Measurements from ENCODE around the gene CCSER1. TPM values are rescaled to one million over a fixed set of nuclear protein-coding genes. Genes with fewer than 3 reads are reported as not detected.

The CCSER1 gene
- total RNA-seq, 2 experiments from 2014 or later: not detected

GRCh38 chr4:91243132-91243531 is 1115.9 kb downstream of the CCSER1 start:
- intact Hi-C loops (cut with micrococcal nuclease; ENCODE audit: unreplicated experiment): no loop called here

DNA sequence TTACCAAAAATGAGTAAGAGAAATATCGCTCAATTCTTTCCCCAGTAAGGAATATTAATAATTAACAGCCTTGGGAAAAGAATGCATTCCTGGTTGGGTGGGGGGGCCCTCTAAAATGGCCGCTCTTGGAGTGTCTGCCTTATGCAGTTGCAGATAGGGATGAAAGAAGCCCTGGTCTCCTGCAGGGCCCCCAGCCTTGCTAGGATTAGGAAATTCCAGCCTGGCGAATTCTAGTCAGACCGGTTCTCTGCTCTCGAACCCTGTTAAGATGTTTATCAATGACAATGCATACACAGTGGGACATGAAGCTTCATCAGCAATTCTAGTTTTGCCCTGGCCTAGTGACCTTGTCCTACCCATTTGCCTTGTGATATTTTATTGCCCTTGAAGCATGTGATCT is 1128.8 kb downstream of the CCSER1 start:
- Histone ChIP-seq H3K4me1 (ENCODE audit: insufficient read depth, low read length, poor library complexity, severe bottlenecking) (no peaks in the 10 kb centered on the region), H3K9me3 (ENCODE audit: low read length) (no peaks in the 10 kb centered on the region), H3K9me2 (ENCODE audit: insufficient read depth, low read length) (no peaks in the 10 kb centered on the region), H4K20me1 (ENCODE audit: insufficient read depth, low read length) (no peaks in the 10 kb centered on the region), H3K36me3 (ENCODE audit: insufficient read depth, low read length) (no peaks in the 10 kb centered on the region), H3K27ac (ENCODE audit: low read depth, low read length, poor library complexity, severe bottlenecking) (no peak overlapping the region), H3K4me2 (ENCODE audit: low read length) (no peak overlapping the region), H3K4me3 (ENCODE audit: low read depth, low read length, poor library complexity, severe bottlenecking) (no peak overlapping the region), H2AFZ (ENCODE audit: low read length) (no peak overlapping the region), H3K79me2 (ENCODE audit: insufficient read depth, low read depth, low read length) (no peaks in the 10 kb centered on the region)
- no TSS peak for BruUV-seq (replicated peaks)
- no peak for DNase-seq (ENCODE audit: low spot score)
- ChIA-PET CTCF (ENCODE audit: unreplicated experiment) (no interaction called here), POLR2A (no interaction called here)
- intact Hi-C loops (cut with micrococcal nuclease; ENCODE audit: unreplicated experiment): no loop called here
- TF ChIP-seq EZH2phosphoT487 (IDR thresholded peaks at IDR 0.05; ENCODE audit: borderline replicate concordance, low read depth, low read length) (no peak), CTCF (conservative IDR thresholded peaks at IDR 0.05; ENCODE audit: low read length) (no peak)

More at GRCh38 chr4:91243132-91243531, 1115.9 kb downstream of the CCSER1 start:
- Histone ChIP-seq H3K4me3 (ENCODE audit: low read depth, low read length, poor library complexity, severe bottlenecking) (no peak overlapping the region), H3K36me3 (ENCODE audit: insufficient read depth, low read length) (no peaks in the 10 kb centered on the region), H3K9me2 (ENCODE audit: insufficient read depth, low read length) (no peaks in the 10 kb centered on the region), H3K9me3 (ENCODE audit: low read length) (no peaks in the 10 kb centered on the region), H3K79me2 (ENCODE audit: insufficient read depth, low read depth, low read length) (no peaks in the 10 kb centered on the region), H4K20me1 (ENCODE audit: insufficient read depth, low read length) (no peaks in the 10 kb centered on the region), H3K4me2 (ENCODE audit: low read length) (no peak overlapping the region), H3K4me1 (ENCODE audit: insufficient read depth, low read length, poor library complexity, severe bottlenecking) (no peaks in the 10 kb centered on the region), H3K27ac (ENCODE audit: low read depth, low read length, poor library complexity, severe bottlenecking) (no peak overlapping the region), H2AFZ (ENCODE audit: low read length) (no peak overlapping the region)
- ChIA-PET CTCF (ENCODE audit: unreplicated experiment) (no interaction called here), POLR2A (no interaction called here)
- no peak for DNase-seq (ENCODE audit: low spot score)
- no TSS peak for BruUV-seq (replicated peaks)
- TF ChIP-seq CTCF (conservative IDR thresholded peaks at IDR 0.05; ENCODE audit: low read length) (no peak), EZH2phosphoT487 (IDR thresholded peaks at IDR 0.05; ENCODE audit: borderline replicate concordance, low read depth, low read length) (no peak)

- H3K4me3 ChIP-seq (ENCODE audit: low read depth, low read length, poor library complexity, severe bottlenecking): no peak overlapping the region
- H2AFZ ChIP-seq (ENCODE audit: low read length): no peak overlapping the region
- H3K4me1 ChIP-seq (ENCODE audit: insufficient read depth, low read length, poor library complexity, severe bottlenecking): no peaks in the 10 kb centered on the region
- no peaks in the 10 kb centered on the region for H4K20me1 ChIP-seq (ENCODE audit: insufficient read depth, low read length)
- no peaks in the 10 kb centered on the region for H3K79me2 ChIP-seq (ENCODE audit: insufficient read depth, low read depth, low read length)
- no peak overlapping the region for H3K4me2 ChIP-seq (ENCODE audit: low read length)
- ChIA-PET POLR2A (no interaction called here), CTCF (ENCODE audit: unreplicated experiment) (no interaction called here)
- H3K36me3 ChIP-seq (ENCODE audit: insufficient read depth, low read length): no peaks in the 10 kb centered on the region
- H3K27ac ChIP-seq (ENCODE audit: low read depth, low read length, poor library complexity, severe bottlenecking): no peak overlapping the region
- no peak for DNase-seq (ENCODE audit: low spot score)
- no peaks in the 10 kb centered on the region for H3K9me2 ChIP-seq (ENCODE audit: insufficient read depth, low read length)
- TF ChIP-seq EZH2phosphoT487 (IDR thresholded peaks at IDR 0.05; ENCODE audit: borderline replicate concordance, low read depth, low read length) (no peak), CTCF (conservative IDR thresholded peaks at IDR 0.05; ENCODE audit: low read length) (no peak)
- BruUV-seq (replicated peaks): no TSS peak
- no peaks in the 10 kb centered on the region for H3K9me3 ChIP-seq (ENCODE audit: low read length)
- intact Hi-C loops (cut with micrococcal nuclease; ENCODE audit: unreplicated experiment): no loop called here
Measured at GRCh38 chr4:91256751-91257150, 1129.6 kb downstream of the CCSER1 start.
